GM19372 (cell line): ENCODE data around the gene NUDT14.

Experiments
- ATAC-seq: cut with Tn5 transposase; IDR thresholded peaks from one replicate; pipeline ENCODE4 v1.9.1; 2021; ENCODE audit warnings: mild to moderate bottlenecking, low read depth, moderate library complexity; ENCODE audit not compliant: unreplicated experiment

Gene NUDT14

DNA sequence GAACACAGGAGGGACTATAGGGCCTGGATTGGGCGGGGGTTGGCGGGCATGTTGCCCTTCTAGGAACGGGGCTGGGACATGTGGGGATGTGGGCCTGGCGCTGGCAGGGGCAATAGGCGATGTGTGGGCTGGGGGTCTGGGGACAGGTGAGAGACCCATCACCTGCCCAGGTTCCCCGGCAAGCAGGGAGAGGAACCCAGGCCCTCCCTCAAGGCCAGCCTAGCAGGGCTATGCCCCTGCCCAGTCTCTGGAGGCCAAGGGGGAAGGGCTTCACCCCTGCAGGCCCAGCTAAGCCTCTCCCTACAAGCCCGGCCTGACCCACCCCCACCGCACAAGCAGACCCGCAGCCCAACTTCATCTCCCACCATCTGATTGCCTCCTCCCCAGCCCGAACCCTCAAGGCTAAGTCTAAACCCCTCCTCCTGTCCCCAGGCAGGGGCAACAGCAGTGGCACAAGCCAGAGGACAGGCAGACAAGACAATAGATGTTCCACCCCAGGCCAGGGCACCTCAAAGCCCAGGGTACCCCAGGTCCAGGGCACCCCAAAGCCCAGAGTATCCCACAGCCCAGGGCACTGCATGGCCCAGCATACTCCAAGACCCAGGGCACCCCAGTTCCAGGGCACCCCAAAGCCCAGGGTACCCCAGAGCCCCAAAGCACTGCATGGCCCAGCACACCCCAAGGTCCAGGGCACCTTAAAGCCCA lies 19.0 kb downstream of the NUDT14 start:
- ATAC-seq, result no peak

DNA sequence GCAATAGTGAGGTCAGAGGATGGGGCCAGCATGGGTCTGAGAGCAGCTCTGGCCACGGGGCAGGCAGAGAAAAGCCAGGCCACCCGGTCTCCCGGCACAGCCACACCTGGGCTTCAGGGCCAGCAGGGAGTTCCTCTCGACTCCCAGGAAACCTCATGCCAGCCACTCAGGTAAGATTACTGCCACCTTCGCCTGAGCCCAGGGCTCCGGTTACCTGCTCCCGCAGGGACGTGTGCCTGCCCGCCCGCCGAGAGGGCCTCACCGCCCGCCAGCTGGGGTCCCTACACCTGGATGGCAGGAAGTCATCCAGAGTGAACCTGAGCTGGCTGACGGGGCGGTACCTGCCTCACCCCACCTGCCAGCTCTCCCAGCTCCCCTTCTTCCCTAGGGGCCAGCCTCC lies 19.8 kb downstream of the NUDT14 start:
- ATAC-seq, result no peak

DNA sequence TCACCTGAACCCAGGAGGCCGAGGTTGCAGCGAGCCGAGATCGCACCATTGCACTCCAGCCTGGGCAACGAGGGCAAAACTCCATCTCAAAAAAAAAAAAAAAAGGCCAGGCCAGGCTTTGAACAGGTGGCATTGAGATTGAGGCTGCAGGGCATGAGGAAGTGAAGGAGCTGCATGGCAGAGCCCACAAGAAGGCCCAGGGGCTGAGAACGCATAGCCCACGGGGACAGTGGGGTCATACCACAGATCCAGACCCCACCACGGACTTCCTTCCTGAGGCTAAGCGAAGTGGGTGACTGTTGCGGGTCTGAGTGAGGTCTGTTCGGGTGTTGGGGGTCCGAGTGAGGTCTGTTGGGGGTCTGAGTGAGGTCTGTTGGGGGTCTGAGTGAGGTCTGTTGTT lies 20.3 kb downstream of the NUDT14 start:
- ATAC-seq, result no peak

DNA sequence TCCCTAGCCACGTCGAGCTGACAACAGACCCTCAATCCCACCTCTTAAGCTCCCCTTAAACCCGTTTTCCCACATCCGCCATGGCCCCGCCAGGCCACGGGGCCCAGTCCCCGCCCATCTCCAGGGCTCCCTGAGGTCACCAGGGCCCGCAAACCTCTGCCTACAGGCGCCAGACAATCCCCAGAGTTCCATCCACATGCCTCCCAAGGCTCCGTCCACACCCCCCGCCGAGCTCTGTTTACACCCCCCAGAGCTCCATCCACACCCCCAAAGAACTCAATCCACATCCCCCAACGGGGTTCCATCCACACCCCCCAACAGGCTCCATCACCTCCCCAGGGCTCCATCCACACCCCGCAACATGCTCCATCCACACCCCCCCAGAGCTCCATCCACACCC lies 21.8 kb downstream of the NUDT14 start:
- ATAC-seq, result no peak

DNA sequence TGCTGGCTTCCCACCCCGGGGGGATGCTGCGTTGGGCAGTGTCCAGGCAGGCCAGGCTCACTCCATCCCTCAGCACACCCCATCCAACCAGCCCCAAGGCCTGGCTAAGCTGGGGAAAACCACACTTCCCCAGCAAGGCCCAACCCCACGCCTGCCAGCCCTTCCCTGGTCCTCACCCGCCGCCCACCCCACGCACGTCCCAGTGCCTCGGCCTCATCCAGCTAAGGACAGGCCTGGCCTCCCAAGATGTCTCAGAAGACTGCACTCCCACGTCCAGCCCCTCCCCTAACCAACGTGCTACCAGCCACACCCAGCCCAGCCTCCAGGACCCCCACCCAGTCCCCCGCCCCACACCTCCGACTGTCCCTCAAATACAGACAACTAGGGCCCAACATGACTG lies 22.3 kb downstream of the NUDT14 start:
- no peak for ATAC-seq

- no peak for ATAC-seq
These were observed 23.2 kb downstream of the NUDT14 start for GRCh38 chr14:105157872-105158271.

DNA sequence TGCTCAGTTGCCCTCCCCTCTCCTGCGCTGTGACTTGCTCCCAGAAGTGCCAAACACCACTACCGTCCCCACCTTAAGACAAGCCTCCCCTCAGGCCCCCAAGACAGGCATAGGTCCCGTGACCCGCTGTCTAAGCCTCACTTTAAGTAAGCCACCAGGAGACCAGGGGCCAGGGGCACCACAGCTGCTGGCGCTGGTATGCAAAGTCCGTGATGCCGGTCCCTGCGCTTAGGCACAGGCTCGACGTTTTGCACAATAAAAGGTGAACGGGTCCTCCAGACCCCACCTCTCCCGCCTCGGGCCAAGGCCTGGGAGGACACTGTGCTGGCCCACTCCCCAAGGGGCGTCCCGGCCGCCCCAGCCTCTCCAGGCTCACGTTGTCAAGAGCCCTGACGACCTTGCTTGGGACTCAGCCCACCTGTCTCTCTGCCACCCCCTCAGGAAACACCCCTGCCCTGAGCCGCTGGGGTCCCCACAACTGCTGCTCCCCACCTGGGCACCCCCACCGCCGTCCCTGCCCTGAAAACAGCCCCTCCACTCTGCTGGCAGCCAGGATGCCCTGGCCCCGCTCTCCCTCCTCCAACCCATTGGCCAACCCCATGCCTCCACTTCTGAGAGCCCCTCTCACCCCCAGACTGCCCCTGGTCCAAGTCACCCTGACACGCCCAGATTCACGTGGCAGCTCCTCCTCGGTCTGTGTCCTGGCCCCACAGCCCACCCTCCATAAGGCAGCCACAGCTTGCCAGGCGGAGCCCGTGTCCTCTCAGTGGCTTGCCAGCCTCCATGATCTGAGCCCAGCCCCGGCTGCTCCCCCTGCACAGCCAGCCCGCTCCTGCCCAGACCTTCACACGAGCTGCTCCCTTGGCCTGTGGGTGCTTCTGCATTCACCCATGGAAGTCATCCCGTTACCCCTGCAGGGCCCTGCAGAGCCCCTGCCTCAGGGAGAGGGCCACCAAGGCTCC lies 24.4 kb downstream of the NUDT14 start:
- ATAC-seq, result no peak

DNA sequence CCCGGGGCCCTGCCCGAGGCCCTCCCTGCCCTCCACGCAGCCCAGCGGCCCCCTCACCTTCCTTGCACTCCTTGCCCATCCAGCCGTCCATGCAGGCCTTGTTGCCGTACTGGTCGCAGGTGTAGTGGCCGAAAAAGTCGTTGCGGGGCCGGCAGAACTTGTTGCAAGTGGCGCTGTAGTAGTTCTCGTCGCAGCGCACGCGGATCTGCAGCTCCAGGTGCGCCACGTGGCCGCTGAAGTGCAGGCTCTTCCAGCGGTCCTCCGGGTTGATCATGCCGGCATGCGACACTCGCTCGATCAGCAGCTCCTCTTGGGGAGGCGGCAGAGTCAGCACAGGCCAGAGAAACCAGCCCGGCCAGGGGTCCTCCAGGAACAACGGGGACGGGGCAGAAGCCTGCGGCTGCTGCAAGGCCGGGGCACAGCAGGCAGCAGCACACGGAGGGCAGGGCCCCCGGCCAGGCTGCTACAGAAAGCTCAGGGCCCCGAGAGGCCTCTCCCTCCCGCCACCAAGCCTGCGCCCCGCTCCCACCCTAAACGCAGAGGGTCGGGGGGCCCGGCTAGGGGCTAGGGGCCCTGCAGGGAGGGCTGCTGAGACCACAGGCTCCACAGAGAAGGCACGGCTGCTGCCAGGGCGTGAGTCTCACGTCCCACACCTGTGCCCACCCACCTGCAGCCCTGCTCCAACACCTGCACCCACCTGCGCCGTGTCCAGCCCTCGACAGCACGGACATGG lies 25.3 kb downstream of the NUDT14 start:
- no peak for ATAC-seq

DNA sequence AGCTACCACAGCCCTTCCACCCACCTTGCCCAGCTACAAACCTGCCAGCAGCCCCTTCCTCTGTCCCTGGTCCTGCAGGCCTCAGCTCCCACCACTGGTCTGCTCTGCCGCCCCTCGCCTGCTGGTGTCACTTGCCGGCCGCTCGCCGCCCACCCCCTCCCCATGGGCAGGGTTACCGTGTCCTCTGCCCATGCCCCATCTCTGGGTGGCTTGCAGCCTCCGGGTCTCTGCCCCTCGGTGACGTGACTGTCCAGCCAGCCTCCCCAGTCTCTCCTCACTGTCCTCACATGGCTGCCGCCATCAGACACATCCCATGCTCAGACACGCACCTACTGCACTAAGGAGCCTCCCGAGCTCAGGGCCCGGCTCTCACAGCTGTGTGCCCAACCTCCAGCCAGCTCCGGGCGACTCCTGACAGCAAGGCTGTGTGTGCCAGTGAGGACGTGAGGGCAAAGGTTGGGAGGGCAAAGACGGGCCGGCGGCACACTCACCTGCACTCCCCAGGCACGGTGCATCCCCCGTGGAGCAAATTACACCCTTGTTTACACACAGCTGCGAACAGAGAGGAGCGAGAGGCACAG lies 26.0 kb downstream of the NUDT14 start:
- ATAC-seq, result no peak

- ATAC-seq, result no peak
These were observed 26.6 kb downstream of the NUDT14 start for GRCh38 chr14:105154476-105154871.

GRCh38 chr14:105153739-105154475 lies 27.2 kb downstream of the NUDT14 start:
- ATAC-seq, result no peak

- no peak for ATAC-seq
These were observed 27.8 kb downstream of the NUDT14 start for GRCh38 chr14:105153331-105153731.

DNA sequence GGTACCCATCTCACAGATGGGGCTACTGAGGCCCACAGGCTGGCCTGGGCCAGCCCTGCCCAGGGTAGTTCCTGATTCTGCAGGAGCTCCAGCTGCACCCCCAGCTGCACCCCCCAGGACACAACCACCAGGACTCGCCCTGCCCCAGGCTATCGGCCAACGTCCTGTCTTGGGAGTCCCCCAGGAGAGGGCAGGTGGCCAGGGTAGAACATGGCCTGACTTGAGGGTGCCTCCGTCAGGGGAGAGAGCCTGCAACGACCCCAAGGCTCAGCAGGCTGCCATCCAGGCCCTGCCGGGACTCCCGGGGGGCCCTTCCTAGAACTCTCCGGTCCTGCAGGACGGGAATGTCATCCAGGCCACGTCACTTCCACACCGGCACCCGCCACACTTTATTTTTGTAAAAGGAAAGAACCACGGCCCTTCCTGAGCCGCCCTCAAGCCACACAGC lies 28.3 kb downstream of the NUDT14 start:
- ATAC-seq, result no peak

- ATAC-seq, result no peak
These were observed 29.0 kb downstream of the NUDT14 start for GRCh38 chr14:105151838-105152793.

DNA sequence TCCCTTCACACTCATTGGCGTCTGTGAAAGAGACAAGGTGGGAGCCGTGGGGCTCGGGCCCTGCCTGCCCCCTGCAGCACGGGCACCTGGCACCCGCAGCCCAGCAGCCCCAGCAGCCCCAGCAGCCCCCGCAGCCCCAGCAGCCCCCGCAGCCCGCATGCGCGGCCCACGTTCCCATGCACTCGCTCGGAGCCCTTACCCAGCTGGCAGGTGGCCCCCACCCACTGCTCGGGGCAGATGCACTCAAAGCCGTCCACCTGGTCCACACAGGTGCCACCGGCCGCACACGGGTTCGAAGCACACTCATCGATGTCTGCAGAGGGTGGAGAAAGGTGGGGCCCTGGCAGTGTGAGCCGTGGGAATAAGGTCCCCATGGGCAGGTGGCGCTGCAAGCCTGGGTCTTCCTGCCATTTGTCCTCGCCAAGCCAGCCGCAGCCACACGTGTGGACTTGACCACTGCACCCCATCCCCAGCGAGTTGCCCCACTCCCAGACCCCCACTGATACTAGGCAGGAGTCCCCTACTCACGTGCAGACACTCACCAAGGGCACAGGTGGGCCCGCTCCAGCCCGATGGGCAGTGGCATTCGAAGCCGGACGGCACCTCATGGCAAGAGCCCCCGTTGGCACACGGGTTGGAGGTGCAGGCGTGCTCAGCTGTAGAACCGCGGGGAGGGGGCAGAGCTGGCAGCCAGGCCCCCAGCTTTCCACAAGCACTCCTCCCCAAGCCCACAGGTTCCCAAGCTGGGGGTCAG lies 29.9 kb downstream of the NUDT14 start:
- no peak for ATAC-seq

DNA sequence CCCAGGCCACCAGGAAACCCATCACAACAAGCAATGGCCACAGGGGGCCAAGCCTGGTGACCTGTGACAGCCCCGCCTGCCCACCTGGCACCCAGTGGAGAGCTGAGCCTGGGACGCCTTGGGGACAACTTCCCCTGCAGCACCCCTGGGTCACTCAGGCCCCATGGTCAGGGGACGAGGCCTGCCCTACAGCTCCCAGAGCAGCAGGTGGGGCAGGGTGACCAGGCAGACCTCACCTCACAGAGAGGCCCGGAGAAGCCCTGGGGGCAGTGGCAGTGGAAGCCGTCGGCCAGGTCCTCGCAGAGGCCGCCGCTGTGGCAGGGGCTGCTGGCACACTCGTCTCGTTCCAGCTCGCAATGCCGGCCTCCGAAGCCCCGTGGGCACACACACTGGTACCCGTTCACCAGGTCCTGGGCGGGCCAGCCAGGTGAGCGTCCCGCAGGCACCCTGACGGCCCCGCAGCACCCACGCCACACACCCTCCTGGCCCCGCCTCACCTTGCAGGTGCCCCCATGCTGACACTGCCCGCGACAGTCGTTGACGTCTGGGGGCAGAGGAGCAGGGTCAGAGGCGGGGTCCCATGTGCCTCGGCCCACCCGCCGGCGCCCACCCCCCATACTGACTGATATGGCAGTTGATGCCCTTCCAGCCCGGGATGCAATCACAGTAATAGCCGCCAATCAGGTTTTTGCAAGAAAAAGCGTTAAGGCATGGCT lies 30.6 kb downstream of the NUDT14 start:
- ATAC-seq, result no peak

GRCh38 chr14:105150026-105150367 lies 31.1 kb downstream of the NUDT14 start:
- no peak for ATAC-seq
